Endothelial cell of umbilical vein (primary cell): ENCODE measurements around the gene SLC8A1. TPM values are rescaled to one million over a fixed set of nuclear protein-coding genes. Genes with fewer than 3 reads are reported as not detected.

Experiments used
- BruUV-seq: library from RNA; stranded (reverse); fragments of 400-500 nt; replicated peaks from 2 replicates; lab custom pipeline; 2021; lab: Mats Ljungman, UMichigan
- CTCF ChIA-PET: fragments of 300-600, 350-600 bp; sonication (Branson Sonifier 250); formaldehyde crosslinking; loops from one replicate; lab custom pipeline; 2021; ENCODE audit warnings: antibody characterized with exemption, inconsistent platforms; lab: Charles Lee
- POLR2A ChIA-PET: fragments of 300-600, 350-600 bp; sonication (Branson Sonifier 250); formaldehyde crosslinking; loops from one replicate; lab custom pipeline; 2021; ENCODE audit warnings: antibody characterized with exemption, inconsistent platforms; lab: Charles Lee
- DNase-seq: peaks from one replicate; pipeline ENCODE4 v3.0.0-alpha.2; 2011; ENCODE audit warnings: low read depth, low spot score
- FAIRE-seq: peaks from 2 replicates; lab custom pipeline; 2011; peaks lifted over from hg19 to GRCh38; lab: Jason Lieb, UNC
- H2AFZ ChIP-seq: 2 replicates; pipeline ENCODE4 v1.6.0; 2012; ENCODE audit warnings: low read depth, low read length, control low read depth, inconsistent platforms
- H3K27ac ChIP-seq: 2 replicates; pipeline ENCODE4 v1.5.1; 2011; ENCODE audit warnings: low read depth, mild to moderate bottlenecking, control low read depth, low read length, moderate library complexity; ENCODE audit not compliant: insufficient read depth
- H3K27me3 ChIP-seq, 2 experiments: 2 replicates each; pipeline versions ENCODE4 v1.6.0 to v1.6.1; 2011; ENCODE audit warnings: low read length in 2 of 2, mixed read lengths in 1 of 2; ENCODE audit not compliant: control insufficient read depth in 2 of 2, insufficient read depth in 2 of 2
- H3K36me3 ChIP-seq, 2 experiments: 2 replicates in 1 of 2; 3 replicates in 1 of 2; pipeline ENCODE4 v1.5.1; 2011; ENCODE audit warnings: low read length in 2 of 2, mild to moderate bottlenecking in 1 of 2, moderate library complexity in 1 of 2; ENCODE audit not compliant: control insufficient read depth in 2 of 2, insufficient read depth in 2 of 2; ENCODE audit errors: extremely low read depth in 1 of 2
- H3K4me1 ChIP-seq: 3 replicates; pipeline ENCODE4 v1.5.1; 2011; ENCODE audit warnings: mild to moderate bottlenecking, low read length; ENCODE audit not compliant: control insufficient read depth, insufficient read depth; ENCODE audit errors: extremely low read depth
- H3K4me2 ChIP-seq: 2 replicates; pipeline ENCODE4 v1.6.1; 2011; ENCODE audit warnings: low read length, control low read depth, mixed read lengths; ENCODE audit not compliant: insufficient read depth
- H3K4me3 ChIP-seq, 3 experiments: fragments of 200-600 bp in 1 of 3; sonication (generic), shearing (Covaris generic) in 1 of 3; replicated peaks in 1 of 3; 2 replicates each; pipeline ENCODE4 v1.5.1; 2011 to 2016; ENCODE audit warnings: control low read depth in 3 of 3, low read length in 3 of 3, mild to moderate bottlenecking in 2 of 3, inconsistent platforms in 1 of 3, low read depth in 1 of 3, moderate library complexity in 1 of 3; ENCODE audit not compliant: insufficient read depth in 1 of 3
- H3K79me2 ChIP-seq: 2 replicates; pipeline ENCODE4 v1.6.0; 2012; ENCODE audit warnings: low read length, inconsistent platforms; ENCODE audit not compliant: control insufficient read depth, insufficient read depth
- H3K9ac ChIP-seq: replicated peaks from 2 replicates; pipeline ENCODE3; 2011; ENCODE audit warnings: low read length, control low read depth; ENCODE audit not compliant: insufficient read depth; ENCODE audit errors: extremely low read depth
- H3K9me1 ChIP-seq: replicated peaks from 3 replicates; pipeline ENCODE4 v1.6.0; 2011; ENCODE audit warnings: mild to moderate bottlenecking, low read length; ENCODE audit not compliant: control insufficient read depth, insufficient read depth; ENCODE audit errors: extremely low read depth
- H3K9me3 ChIP-seq: replicated peaks from 2 replicates; pipeline ENCODE4 v1.5.1; 2012; ENCODE audit warnings: low read length, inconsistent platforms; ENCODE audit not compliant: control insufficient read depth, insufficient read depth
- H4K20me1 ChIP-seq: replicated peaks from 2 replicates; pipeline ENCODE3; 2011; ENCODE audit warnings: mild to moderate bottlenecking, low read length; ENCODE audit not compliant: control insufficient read depth, insufficient read depth; ENCODE audit errors: extremely low read depth
- CTCF ChIP-seq, 2 donors: IDR thresholded peaks; 1 replicate in 1 of 2; 2 replicates in 1 of 2; pipeline ENCODE4 v1.5.1; 2011; ENCODE audit warnings: low read length in 2 of 2, mild to moderate bottlenecking in 2 of 2, moderate library complexity in 2 of 2, control low read depth in 1 of 2, inconsistent platforms in 1 of 2, low read depth in 1 of 2; ENCODE audit not compliant: insufficient read depth in 1 of 2; ENCODE audit errors: extremely low read depth in 1 of 2
- EZH2 ChIP-seq: IDR thresholded peaks from 2 replicates; pipeline ENCODE4 v1.6.1; 2012; ENCODE audit warnings: borderline replicate concordance, low read depth, mild to moderate bottlenecking, moderate library complexity, low read length, inconsistent platforms; ENCODE audit not compliant: severe bottlenecking
- FOS ChIP-seq: IDR thresholded peaks from 2 replicates; pipeline ENCODE4 v1.6.1; 2011; ENCODE audit warnings: mild to moderate bottlenecking, low read length, moderate library complexity, borderline replicate concordance; ENCODE audit not compliant: insufficient read depth
- GATA2 ChIP-seq: IDR thresholded peaks from 2 replicates; pipeline ENCODE4 v1.7.0; 2011; ENCODE audit warnings: low read depth, mild to moderate bottlenecking, moderate library complexity, mixed read lengths, low read length; ENCODE audit not compliant: insufficient read length, insufficient read depth
- JUN ChIP-seq: IDR thresholded peaks from 2 replicates; pipeline ENCODE4 v1.6.1; 2011; ENCODE audit warnings: borderline replicate concordance, low read depth; ENCODE audit not compliant: insufficient read length, insufficient read depth
- MAX ChIP-seq: IDR thresholded peaks from 2 replicates; pipeline ENCODE4 v1.6.1; 2011; ENCODE audit not compliant: insufficient read depth, insufficient read length
- MYC ChIP-seq: IDR thresholded peaks from one replicate; pipeline ENCODE4 v1.6.1; 2011; ENCODE audit warnings: mild to moderate bottlenecking, low read depth, low read length
- POLR2A ChIP-seq: IDR thresholded peaks from 2 replicates; pipeline ENCODE4 v1.6.1; 2012; ENCODE audit warnings: low read depth, mild to moderate bottlenecking, control low read depth, low read length
- POLR2AphosphoS5 ChIP-seq: IDR thresholded peaks from 2 replicates; pipeline ENCODE4 v1.6.1; 2012; ENCODE audit warnings: low read depth, mild to moderate bottlenecking, control low read depth, low read length, moderate library complexity; ENCODE audit not compliant: insufficient read depth
- dilution Hi-C: fragments of 300-500 bp; cut with MboI; formaldehyde crosslinking; loops from one replicate; pipeline ENCODE4 v1.15.0; 2019; ENCODE audit warnings: low sequenced_read_pairs; ENCODE audit not compliant: extremely low pct_ligation_motif_present
- intact Hi-C: fragments of 100-400 bp; cut with micrococcal nuclease; formaldehyde crosslinking; loops from one replicate; pipeline ENCODE4 v1.10.0; 2022
- polyA plus RNA-seq, 4 experiments: library from polyadenylated mRNA; depleted of rRNA in 3 of 4; stranded (reverse) in 3 of 4; unstranded in 1 of 4; fragments of >200 nt; gene quantifications; 2 replicates each; pipeline versions ENCODE4 v1.2.1 to v1.2.3, GENCODE V29; 2011 to 2012; ENCODE audit warnings: missing spikeins in 1 of 4
- total RNA-seq: library from RNA; stranded (reverse); gene quantifications from 2 replicates; pipeline ENCODE4 v1.2.3, GENCODE V29; 2021

SLC8A1 gene
- total and polyA plus RNA-seq, 2 donors (not counting 3 experiments of a cell fraction or from before 2014, with no cell fraction given): 0.19 to 1.8 TPM

GRCh38 chr2:40440835-40441234 lies 11.1 kb downstream of the SLC8A1 start:
- no peak overlapping the region for H3K9ac ChIP-seq
- H3K9me1 ChIP-seq: no peaks in the 10 kb centered on the region
- H2AFZ ChIP-seq: no peak overlapping the region
- CTCF ChIA-PET: no interaction called here
- no peak overlapping the region for H3K4me2 ChIP-seq
- H3K27ac ChIP-seq: no peak overlapping the region
- intact Hi-C loops (no loop called here), dilution Hi-C loops (no loop called here)
- H3K27me3 ChIP-seq: no peaks in the 10 kb centered on the region
- H3K4me3 ChIP-seq: no peak overlapping the region
- FAIRE-seq (no peak), DNase-seq (no peak)
- H4K20me1 ChIP-seq: no peaks in the 10 kb centered on the region
- POLR2A ChIA-PET: no interaction called here
- no peaks in the 10 kb centered on the region for H3K9me3 ChIP-seq
- no peaks in the 10 kb centered on the region for H3K36me3 ChIP-seq
- BruUV-seq: no TSS peak
- H3K4me1 ChIP-seq: peaks cover 5% of the 10 kb centered on the region
- TF ChIP-seq MAX (no peak), FOS (no peak), EZH2 (no peak), JUN (no peak), POLR2AphosphoS5 (no peak), CTCF (IDR thresholded peaks at IDR 0.05; ENCODE audit: extremely low read depth in 1 of 2, insufficient read depth in 1 of 2, low read depth in 1 of 2, low read length in 2 of 2) (no peak), MYC (no peak), GATA2 (no peak), POLR2A (no peak)
- no peaks in the 10 kb centered on the region for H3K79me2 ChIP-seq
